ENCODE data around the gene SNAP47. TPM values are rescaled to one million over a fixed set of nuclear protein-coding genes. Genes with fewer than 3 reads are reported as not detected.

Gene SNAP47
- total RNA-seq, 1 experiment from 2014 or later = 59.8 TPM

- no peaks in the 10 kb centered on the region for H3K9me3 ChIP-seq
- no peak for DNase-seq
- H3K36me3 ChIP-seq = peaks cover 12% of the 10 kb centered on the region
- no peaks in the 10 kb centered on the region for H3K27me3 ChIP-seq
- H3K4me3 ChIP-seq = no peak overlapping the region
Measured at GRCh38 chr1:227782226-227782625, 47.0 kb downstream of the SNAP47 start.

- H3K4me3 ChIP-seq = no peak overlapping the region
- H3K9me3 ChIP-seq = no peaks in the 10 kb centered on the region
- H3K27me3 ChIP-seq = no peaks in the 10 kb centered on the region
- peaks cover 4% of the 10 kb centered on the region for H3K36me3 ChIP-seq
- DNase-seq = no peak
Measured at GRCh38 chr1:227785094-227785804, 50.0 kb downstream of the SNAP47 start.

- DNase-seq = no peak
- Histone ChIP-seq H3K27me3 (no peaks in the 10 kb centered on the region), H3K36me3 (peaks cover 3% of the 10 kb centered on the region), H3K4me3 (no peak overlapping the region), H3K9me3 (no peaks in the 10 kb centered on the region)
Measured at GRCh38 chr1:227785805-227786671, 50.8 kb downstream of the SNAP47 start.

- H3K27me3 ChIP-seq = no peaks in the 10 kb centered on the region
- peaks cover 3% of the 10 kb centered on the region; the same call in 1 of the 2 replicates for H3K36me3 ChIP-seq
- DNase-seq = no peak
- no peaks in the 10 kb centered on the region for H3K9me3 ChIP-seq
- H3K4me3 ChIP-seq = peak overlapping the region; percentile 50
Measured at GRCh38 chr1:227786673-227787512, 51.7 kb downstream of the SNAP47 start.

- Histone ChIP-seq H3K36me3 (no peaks in the 10 kb centered on the region), H3K27me3 (no peaks in the 10 kb centered on the region), H3K9me3 (no peaks in the 10 kb centered on the region), H3K4me3 (peak overlapping the region; percentile 50)
- peak; percentile 97 for DNase-seq
Measured at GRCh38 chr1:227787513-227788270, 52.5 kb downstream of the SNAP47 start.

GRCh38 chr1:227788271-227789083, 53.2 kb downstream of the SNAP47 start:
- H3K9me3 ChIP-seq = no peaks in the 10 kb centered on the region
- no peaks in the 10 kb centered on the region for H3K27me3 ChIP-seq
- DNase-seq = peak; percentile 84
- H3K36me3 ChIP-seq = no peaks in the 10 kb centered on the region
- H3K4me3 ChIP-seq = peak overlapping the region; percentile 50

GRCh38 chr1:227789084-227790033, 54.1 kb downstream of the SNAP47 start:
- H3K36me3 ChIP-seq = no peaks in the 10 kb centered on the region
- H3K9me3 ChIP-seq = no peaks in the 10 kb centered on the region
- DNase-seq = peak; percentile 53
- H3K4me3 ChIP-seq = no peak overlapping the region
- no peaks in the 10 kb centered on the region for H3K27me3 ChIP-seq

- no peaks in the 10 kb centered on the region for H3K36me3 ChIP-seq
- no peak overlapping the region for H3K4me3 ChIP-seq
- no peaks in the 10 kb centered on the region for H3K27me3 ChIP-seq
- no peaks in the 10 kb centered on the region for H3K9me3 ChIP-seq
- no peak for DNase-seq
Measured at GRCh38 chr1:227790034-227790400, 54.8 kb downstream of the SNAP47 start.

GRCh38 chr1:227790868-227791267, 55.6 kb downstream of the SNAP47 start:
- H3K36me3 ChIP-seq = no peaks in the 10 kb centered on the region
- no peaks in the 10 kb centered on the region for H3K9me3 ChIP-seq
- DNase-seq = no peak
- H3K4me3 ChIP-seq = no peak overlapping the region
- no peaks in the 10 kb centered on the region for H3K27me3 ChIP-seq

GRCh38 chr1:227791425-227792143, 56.3 kb downstream of the SNAP47 start:
- no peak for DNase-seq
- Histone ChIP-seq H3K9me3 (no peaks in the 10 kb centered on the region), H3K36me3 (no peaks in the 10 kb centered on the region), H3K27me3 (no peaks in the 10 kb centered on the region), H3K4me3 (no peak overlapping the region)

- Histone ChIP-seq H3K4me3 (no peak overlapping the region), H3K36me3 (no peaks in the 10 kb centered on the region), H3K27me3 (no peaks in the 10 kb centered on the region), H3K9me3 (no peaks in the 10 kb centered on the region)
- DNase-seq = no peak
Measured at GRCh38 chr1:227792216-227793078, 57.2 kb downstream of the SNAP47 start.

GRCh38 chr1:227793079-227793947, 58.1 kb downstream of the SNAP47 start:
- no peaks in the 10 kb centered on the region for H3K27me3 ChIP-seq
- no peaks in the 10 kb centered on the region for H3K36me3 ChIP-seq
- no peaks in the 10 kb centered on the region for H3K9me3 ChIP-seq
- H3K4me3 ChIP-seq = no peak overlapping the region
- no peak for DNase-seq

All from MG63 (cell line).